Measurements from ENCODE around the gene TRABD2B. TPM values are rescaled to one million over a fixed set of nuclear protein-coding genes. Genes with fewer than 3 reads are reported as not detected.
A peak's percentile ranks its signal among the peaks of the same experiment; 100 is the strongest.

Gene TRABD2B
- total RNA-seq, 2 donors from 2014 or later, result 0.70 to 1.0 TPM

DNA sequence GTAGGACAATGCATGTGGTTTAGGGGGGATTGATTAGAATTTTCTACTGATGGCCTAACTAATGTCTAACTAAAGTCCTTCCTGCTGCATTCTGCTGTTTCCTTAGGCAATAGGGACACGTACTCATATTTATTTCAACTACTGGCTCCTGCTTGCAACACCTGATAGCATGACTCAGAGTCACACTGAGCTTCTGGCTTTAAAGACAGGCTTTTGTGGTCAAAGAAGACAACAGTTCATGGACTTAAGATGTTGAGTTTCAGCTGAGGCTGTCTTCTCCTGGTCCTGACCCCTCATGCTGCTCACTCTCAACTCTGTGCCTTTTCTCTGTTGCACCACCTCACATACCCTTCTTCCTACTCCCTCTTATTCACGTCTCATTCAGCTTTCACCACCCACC, 29.1 kb upstream of the TRABD2B start:
- no peak for DNase-seq
- no peak for ATAC-seq
- intact Hi-C loops (cut with DNase I, micrococcal nuclease), result no loop called here

- intact Hi-C loops (cut with DNase I, micrococcal nuclease), result no loop called here
- ATAC-seq, result no peak
- DNase-seq, result no peak
Measured at GRCh38 chr1:48025076-48025475, 27.9 kb upstream of the TRABD2B start.

DNA sequence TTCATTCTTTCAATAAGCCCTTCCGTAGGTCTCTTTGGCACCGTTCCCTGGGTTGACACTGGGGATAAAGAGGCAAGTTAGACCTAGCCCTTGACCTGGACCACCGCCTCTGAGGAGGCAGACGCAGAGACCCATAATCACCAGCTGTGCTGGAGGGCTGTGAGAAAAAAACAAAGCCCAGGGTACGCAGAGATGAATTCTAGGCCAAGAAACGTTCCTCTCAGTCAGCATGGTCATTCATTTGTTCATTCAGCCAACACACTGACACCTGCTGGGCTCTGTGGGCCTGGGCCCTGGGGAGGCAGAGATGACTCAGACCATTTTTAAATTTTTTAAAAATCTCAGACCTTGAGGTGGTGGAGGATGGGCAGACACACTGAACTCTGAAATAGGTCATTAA, 26.3 kb upstream of the TRABD2B start:
- intact Hi-C loops (cut with DNase I, micrococcal nuclease), result no loop called here
- DNase-seq, result no peak
- no peak for ATAC-seq

DNA sequence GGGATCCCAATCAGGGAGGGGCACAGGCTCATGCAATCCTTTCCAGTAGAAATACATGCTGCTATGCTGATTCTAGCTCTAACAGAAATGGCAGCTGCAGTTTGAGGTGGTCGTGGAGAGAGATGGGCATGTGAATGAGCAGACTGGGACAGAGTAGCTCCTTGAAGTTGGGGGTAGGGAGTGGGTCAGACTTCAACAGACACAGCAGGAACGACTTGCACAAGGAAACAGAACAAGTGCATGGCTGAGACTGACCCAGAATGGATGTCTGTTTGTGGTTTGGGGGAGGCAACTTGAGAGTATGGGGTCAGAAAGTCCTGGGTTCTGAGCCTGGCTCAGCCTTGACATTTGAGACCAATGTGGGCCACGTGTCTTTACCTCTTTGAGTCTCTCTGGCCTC, 25.1 kb upstream of the TRABD2B start:
- DNase-seq, result no peak
- no peak for ATAC-seq
- intact Hi-C loops (cut with DNase I, micrococcal nuclease), result no loop called here

- no peak for ATAC-seq
- no peak for DNase-seq
- intact Hi-C loops (cut with DNase I, micrococcal nuclease), result no loop called here
Measured at GRCh38 chr1:48021792-48022191, 24.6 kb upstream of the TRABD2B start.

- intact Hi-C loops (cut with DNase I, micrococcal nuclease), result no loop called here
- no peak for ATAC-seq
- peak; percentile 22 to 38 for DNase-seq
Measured at GRCh38 chr1:48019714-48020315, 22.6 kb upstream of the TRABD2B start.

DNA sequence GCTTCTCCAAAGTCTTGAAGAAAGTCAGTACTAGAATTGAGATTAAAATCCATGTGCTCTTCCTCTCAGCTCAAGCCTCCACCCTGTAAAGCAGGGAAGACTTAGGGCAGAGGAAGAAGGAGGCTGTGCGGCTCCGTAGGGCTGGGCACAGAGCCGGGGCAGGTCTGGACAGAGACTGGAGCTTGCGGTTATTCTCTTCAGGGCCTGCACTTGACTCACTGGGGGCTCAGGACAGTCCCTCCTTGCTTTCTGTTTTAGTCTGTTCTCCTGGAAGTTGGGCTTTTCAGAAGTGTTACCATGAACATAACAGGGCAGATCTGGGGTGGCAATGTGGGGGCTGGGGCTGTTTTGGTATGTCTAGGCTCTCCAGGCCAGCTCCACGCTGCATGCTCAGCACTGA, 21.6 kb upstream of the TRABD2B start:
- no peak for DNase-seq
- intact Hi-C loops (cut with DNase I, micrococcal nuclease), result no loop called here
- ATAC-seq, result no peak

GRCh38 chr1:48017716-48018115, 20.5 kb upstream of the TRABD2B start:
- intact Hi-C loops (cut with DNase I, micrococcal nuclease), result no loop called here
- DNase-seq (no peak), ATAC-seq (no peak)

- ATAC-seq (no peak), DNase-seq (no peak)
- intact Hi-C loops (cut with DNase I, micrococcal nuclease), result no loop called here
Measured at GRCh38 chr1:48016515-48016914, 19.3 kb upstream of the TRABD2B start.

DNA sequence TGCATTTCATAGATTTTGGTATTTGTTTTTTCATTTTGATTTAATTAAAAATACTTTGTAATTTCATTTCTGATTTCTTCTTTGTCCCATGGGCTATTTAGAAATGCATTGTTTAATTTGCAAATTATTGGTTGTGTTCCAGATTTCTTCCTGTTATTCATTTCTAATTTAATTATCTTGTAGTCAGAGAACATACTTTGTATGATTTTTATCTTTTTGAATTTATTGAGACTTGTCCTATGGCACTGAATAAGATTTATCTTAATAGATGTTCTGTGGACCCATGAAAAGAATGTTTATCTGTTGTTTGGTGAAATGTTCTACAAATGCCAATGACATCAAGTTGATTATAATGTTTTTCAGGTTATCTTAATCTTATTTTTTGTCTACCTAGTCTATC, 16.1 kb upstream of the TRABD2B start:
- intact Hi-C loops (cut with DNase I, micrococcal nuclease), result no loop called here
- no peak for ATAC-seq
- DNase-seq, result no peak

DNA sequence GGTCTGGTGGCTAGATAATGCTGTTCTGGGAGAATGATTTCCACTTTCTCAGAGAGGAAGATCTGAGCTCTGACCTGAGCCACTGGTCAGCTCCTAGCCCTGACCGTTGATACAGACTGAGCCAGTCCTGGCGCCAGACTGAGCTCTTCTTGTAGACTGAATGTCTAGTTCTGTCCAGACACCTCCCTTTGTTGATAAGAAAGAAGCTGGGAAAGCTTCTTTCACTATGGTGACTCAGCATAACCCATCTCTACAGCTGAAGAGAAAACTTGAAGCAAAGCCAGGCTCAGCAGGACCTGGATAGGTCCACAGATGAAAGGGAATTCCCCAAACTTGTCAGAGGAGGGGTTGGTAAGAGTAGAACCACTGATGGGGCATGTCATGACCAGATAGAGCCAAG, 9.9 kb upstream of the TRABD2B start:
- DNase-seq (no peak), ATAC-seq (no peak)
- intact Hi-C loops (cut with DNase I, micrococcal nuclease), result no loop called here

DNA sequence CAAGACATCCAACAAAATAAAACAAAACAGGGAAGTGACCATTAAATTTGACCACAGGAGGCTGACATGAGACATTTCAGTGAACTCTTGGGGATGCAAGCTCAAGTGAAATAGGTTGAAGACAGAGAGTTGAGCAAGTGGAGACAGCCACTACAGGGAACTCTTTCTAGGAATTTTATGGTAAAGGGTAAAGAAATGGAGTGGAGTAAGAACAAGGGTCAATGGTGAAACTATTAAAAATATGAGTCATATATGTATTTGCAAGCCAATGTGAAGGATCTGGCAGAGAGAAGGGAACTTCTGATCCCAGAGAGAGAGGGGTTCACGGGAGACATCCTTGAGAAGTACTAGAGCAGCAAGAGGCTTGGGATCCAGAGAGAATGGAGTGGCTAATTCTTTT, 9.1 kb upstream of the TRABD2B start:
- ATAC-seq, result no peak
- intact Hi-C loops (cut with DNase I, micrococcal nuclease), result no loop called here
- DNase-seq, result no peak

- ATAC-seq (no peak), DNase-seq (no peak)
- intact Hi-C loops (cut with DNase I, micrococcal nuclease), result no loop called here
Measured at GRCh38 chr1:48005253-48006117, 8.3 kb upstream of the TRABD2B start.

GRCh38 chr1:48003741-48004531, 6.8 kb upstream of the TRABD2B start:
- DNase-seq, result peak in 1 of 2 donors; percentile 48

DNA sequence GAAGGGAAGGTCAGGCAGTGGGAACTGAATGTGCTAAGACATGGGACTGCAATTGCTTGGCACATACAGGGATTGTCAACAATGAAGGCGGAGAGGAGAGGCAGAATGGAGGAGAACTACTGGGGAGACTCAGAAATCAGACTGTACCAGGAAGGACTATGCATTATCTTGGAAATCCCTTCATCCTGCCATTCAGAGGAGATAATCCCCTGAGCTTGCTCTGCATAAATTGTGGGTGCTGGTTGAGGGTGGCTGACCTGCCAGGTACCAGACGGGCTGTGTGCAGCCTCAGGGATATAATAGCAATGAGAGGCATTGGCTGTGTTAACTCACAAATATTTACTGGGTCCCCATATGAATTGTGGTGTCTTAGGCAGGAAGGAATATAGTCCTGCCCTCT, 5.0 kb upstream of the TRABD2B start:
- no peak for ATAC-seq
- DNase-seq, result no peak

More at GRCh38 chr1:48003741-48004531, 6.8 kb upstream of the TRABD2B start:
- intact Hi-C loops (cut with DNase I, micrococcal nuclease), result no loop called here
- peak; percentile 96 for ATAC-seq

GRCh38 chr1:48001696-48002095, 4.5 kb upstream of the TRABD2B start:
- intact Hi-C loops (cut with DNase I, micrococcal nuclease), result no loop called here
- no peak for ATAC-seq
- no peak for DNase-seq

More for the DNA sequence above, 5.0 kb upstream of the TRABD2B start:
- intact Hi-C loops (cut with DNase I, micrococcal nuclease), result no loop called here

- ATAC-seq (no peak), DNase-seq (no peak)
- intact Hi-C loops (cut with DNase I, micrococcal nuclease), result no loop called here
Measured at GRCh38 chr1:48000883-48001282, 3.7 kb upstream of the TRABD2B start.

GRCh38 chr1:47999097-47999496, 1.9 kb upstream of the TRABD2B start:
- intact Hi-C loops (cut with DNase I, micrococcal nuclease), result loop anchor here in 1 of 2 donors (2.0 kb wide), 1 partner anchor 62 kb away; no protein-coding TSS in a partner anchor
- no peak for DNase-seq
- no peak for ATAC-seq

GRCh38 chr1:47998396-47998990, 1.3 kb upstream of the TRABD2B start:
- intact Hi-C loops (cut with DNase I, micrococcal nuclease), result loop anchor here in 1 of 2 donors (2.0 kb wide), 1 partner anchor 62 kb away; no protein-coding TSS in a partner anchor
- no peak for DNase-seq
- no peak for ATAC-seq

All from left colon (tissue), 2 donors.